HEK293 (cell line): ENCODE results near the gene ZDHHC11.

ENCODE experiments used
- CTCF ChIA-PET: fragments of 350-600 bp; formaldehyde crosslinking; extraction: SDS; loops from one replicate; lab custom pipeline; 2021; ENCODE audit warnings: antibody characterized with exemption; lab: Yijun Ruan, JAX
- POLR2A ChIA-PET: fragments of 300-600 bp; formaldehyde crosslinking; extraction: SDS; loops from one replicate; lab custom pipeline; 2020; ENCODE audit warnings: antibody characterized with exemption, inconsistent platforms; lab: Yijun Ruan, JAX
- H3K27ac ChIP-seq: fragments of 200-500 bp; sonication (Bioruptor generic); 2 replicates; pipeline ENCODE4 v1.5.1; 2014; ENCODE audit warnings: low read depth, low read length, control low read depth, inconsistent platforms; ENCODE audit errors: extremely low read depth
- H3K36me3 ChIP-seq, 2 experiments: fragments of 200-500 bp in 1 of 2; sonication (Bioruptor generic) in 1 of 2; 1 replicate in 1 of 2; 2 replicates in 1 of 2; pipeline ENCODE4 v1.5.1; 2014 to 2017; ENCODE audit warnings: inconsistent platforms in 2 of 2, low read length in 2 of 2; ENCODE audit not compliant: control insufficient read depth in 2 of 2, insufficient read depth in 1 of 2
- H3K4me1 ChIP-seq: fragments of 200-500 bp; sonication (Bioruptor generic); 2 replicates; pipeline ENCODE4 v1.5.1; 2014; ENCODE audit warnings: mild to moderate bottlenecking, low read length, inconsistent platforms; ENCODE audit not compliant: control insufficient read depth, insufficient read depth
- H3K4me3 ChIP-seq: 2 replicates; pipeline ENCODE4 v1.5.1; 2011; ENCODE audit warnings: low read depth, mild to moderate bottlenecking, control low read depth, low read length, moderate library complexity
- H3K9me3 ChIP-seq: fragments of 200-500 bp; sonication (Bioruptor generic); 2 replicates; pipeline ENCODE4 v1.5.1; 2014; ENCODE audit warnings: low read depth, low read length, inconsistent platforms; ENCODE audit not compliant: control insufficient read depth, insufficient read depth
- GFI1B ChIP-seq: fragments of 450-650 bp; formaldehyde crosslinking; IDR thresholded peaks from 2 replicates; pipeline ENCODE4 v1.5.1; 2016; ENCODE audit warnings: missing biosample characterization, missing genetic modification characterization
- KLF16 ChIP-seq: fragments of 450-650 bp; formaldehyde crosslinking; IDR thresholded peaks from 2 replicates; pipeline ENCODE4 v1.5.1; 2017; ENCODE audit warnings: missing biosample characterization, missing genetic modification characterization
- OVOL3 ChIP-seq: fragments of 450-650 bp; formaldehyde crosslinking; IDR thresholded peaks from 2 replicates; pipeline ENCODE4 v1.5.1; 2016; ENCODE audit warnings: missing biosample characterization, missing genetic modification characterization
- SCRT1 ChIP-seq: fragments of 450-650 bp; formaldehyde crosslinking; IDR thresholded peaks from 2 replicates; pipeline ENCODE4 v1.5.1; 2016; ENCODE audit warnings: missing biosample characterization, missing genetic modification characterization, borderline replicate concordance
- SCRT2 ChIP-seq: fragments of 450-650 bp; formaldehyde crosslinking; IDR thresholded peaks from 2 replicates; pipeline ENCODE4 v1.5.1; 2016; ENCODE audit warnings: missing biosample characterization, missing genetic modification characterization
- WT1 ChIP-seq: fragments of 450-650 bp; formaldehyde crosslinking; IDR thresholded peaks from 2 replicates; pipeline ENCODE4 v1.5.1; 2016; ENCODE audit warnings: missing biosample characterization, missing genetic modification characterization
- ZBTB48 ChIP-seq: fragments of 450-650 bp; formaldehyde crosslinking; IDR thresholded peaks from 2 replicates; pipeline ENCODE4 v1.5.1; 2016; ENCODE audit warnings: missing biosample characterization, missing genetic modification characterization
- ZNF146 ChIP-seq: fragments of 450-650 bp; formaldehyde crosslinking; IDR thresholded peaks from 2 replicates; pipeline ENCODE4 v1.5.1; 2016; ENCODE audit warnings: missing biosample characterization, missing genetic modification characterization
- ZNF155 ChIP-seq: fragments of 450-650 bp; formaldehyde crosslinking; IDR thresholded peaks from 2 replicates; pipeline ENCODE4 v1.5.1; 2016; ENCODE audit warnings: missing biosample characterization, missing genetic modification characterization
- ZNF2 ChIP-seq: fragments of 450-650 bp; formaldehyde crosslinking; IDR thresholded peaks from 2 replicates; pipeline ENCODE4 v1.5.1; 2016; ENCODE audit warnings: missing biosample characterization, missing genetic modification characterization
- ZNF354C ChIP-seq: fragments of 450-650 bp; formaldehyde crosslinking; IDR thresholded peaks from 2 replicates; pipeline ENCODE4 v1.5.1; 2016; ENCODE audit warnings: missing biosample characterization, missing genetic modification characterization, low read depth, borderline replicate concordance
- ZNF560 ChIP-seq: fragments of 450-650 bp; formaldehyde crosslinking; IDR thresholded peaks from 2 replicates; pipeline ENCODE4 v1.5.1; 2017; ENCODE audit warnings: missing biosample characterization, missing genetic modification characterization, borderline replicate concordance
- ZNF785 ChIP-seq: fragments of 450-650 bp; formaldehyde crosslinking; IDR thresholded peaks from 2 replicates; pipeline ENCODE4 v1.5.1; 2016; ENCODE audit warnings: missing biosample characterization, missing genetic modification characterization
- ZNF791 ChIP-seq: fragments of 450-650 bp; formaldehyde crosslinking; IDR thresholded peaks from 2 replicates; pipeline ENCODE4 v1.5.1; 2016; ENCODE audit warnings: missing biosample characterization, missing genetic modification characterization
- ZSCAN30 ChIP-seq: fragments of 450-650 bp; IDR thresholded peaks from 2 replicates; pipeline ENCODE4 v1.5.1; 2018; ENCODE audit warnings: missing biosample characterization, mild to moderate bottlenecking, missing genetic modification characterization, moderate library complexity
- TF ChIP-seq, protein P1 (sequence below): fragments of 450-650 bp; formaldehyde crosslinking; IDR thresholded peaks from 2 replicates; pipeline ENCODE4 v1.5.1; 2017; ENCODE audit warnings: missing biosample characterization, missing genetic modification characterization
- TF ChIP-seq, protein P2 (sequence below): fragments of 450-650 bp; formaldehyde crosslinking; conservative IDR thresholded peaks from 2 replicates; pipeline ENCODE4 v1.5.1; 2016; ENCODE audit warnings: low read depth, missing biosample characterization, missing genetic modification characterization
- TF ChIP-seq, protein P3 (sequence below): fragments of 450-650 bp; formaldehyde crosslinking; IDR thresholded peaks from 2 replicates; pipeline ENCODE4 v1.5.1; 2016; ENCODE audit warnings: missing biosample characterization, missing genetic modification characterization
- TF ChIP-seq, protein P4 (sequence below): fragments of 450-650 bp; formaldehyde crosslinking; IDR thresholded peaks from 2 replicates; pipeline ENCODE4 v1.5.1; 2016; ENCODE audit warnings: missing biosample characterization, missing genetic modification characterization, borderline replicate concordance

Gene ZDHHC11, protein sequence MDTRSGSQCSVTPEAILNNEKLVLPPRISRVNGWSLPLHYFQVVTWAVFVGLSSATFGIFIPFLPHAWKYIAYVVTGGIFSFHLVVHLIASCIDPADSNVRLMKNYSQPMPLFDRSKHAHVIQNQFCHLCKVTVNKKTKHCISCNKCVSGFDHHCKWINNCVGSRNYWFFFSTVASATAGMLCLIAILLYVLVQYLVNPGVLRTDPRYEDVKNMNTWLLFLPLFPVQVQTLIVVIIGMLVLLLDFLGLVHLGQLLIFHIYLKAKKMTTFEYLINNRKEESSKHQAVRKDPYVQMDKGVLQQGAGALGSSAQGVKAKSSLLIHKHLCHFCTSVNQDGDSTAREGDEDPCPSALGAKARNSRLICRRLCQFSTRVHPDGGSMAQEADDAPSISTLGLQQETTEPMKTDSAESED

DNA sequence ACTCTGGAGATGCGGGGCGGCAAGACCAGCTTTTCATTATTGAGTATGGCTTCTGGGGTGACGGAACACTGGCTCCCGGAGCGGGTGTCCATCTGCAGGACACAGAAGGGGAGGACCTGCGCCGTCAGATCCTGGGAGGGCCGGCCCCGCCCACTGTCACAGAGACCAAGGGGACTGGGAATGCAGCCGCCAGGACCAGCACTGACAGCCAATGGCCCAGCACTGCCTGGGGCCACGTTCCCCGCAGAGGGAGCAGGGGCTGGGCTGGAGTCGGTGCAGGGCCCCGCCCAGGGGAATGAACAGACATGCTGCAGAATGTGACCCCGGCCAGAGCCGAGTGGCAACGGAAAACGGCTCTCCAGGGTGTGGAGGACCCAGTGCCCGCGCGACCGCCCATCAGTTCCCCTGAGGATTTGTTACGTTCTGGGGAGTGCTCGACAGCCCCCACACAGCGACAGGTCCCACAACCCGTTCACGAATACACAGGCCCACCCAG lies at the start of gene ZDHHC11:
Gene ZDHHC11, minus strand, starts transcription at position 476 of the 496 bp plus-strand sequence. Its CDS starts 384 bp downstream, at position 92.
- POLR2A ChIA-PET, result no interaction called here
- H3K9me3 ChIP-seq, result no peaks in the 10 kb centered on the region

DNA sequence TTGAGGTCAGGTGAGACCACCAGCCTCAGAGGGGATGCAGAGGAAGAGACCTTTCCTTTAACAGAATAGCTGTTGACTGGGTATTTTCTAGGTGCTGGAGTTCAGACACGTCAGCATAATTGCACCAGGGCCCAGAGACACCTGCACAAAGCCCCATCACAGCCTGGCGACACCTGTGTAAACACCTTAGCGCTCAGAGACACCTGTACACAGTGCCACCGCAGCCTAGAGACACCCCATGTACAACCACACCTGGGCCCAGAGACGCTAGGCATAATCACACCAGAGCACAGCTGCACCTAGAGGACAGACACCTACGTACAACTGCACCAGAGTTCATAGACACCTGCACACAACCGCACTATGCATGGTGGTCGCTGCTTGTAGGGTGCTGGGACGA lies 42.9 kb upstream of the ZDHHC11 start:
- H3K27ac ChIP-seq, result peak overlapping the region; percentile 86; the same call in 1 of the 2 replicates
- H3K9me3 ChIP-seq, result no peaks in the 10 kb centered on the region
- ChIA-PET CTCF (interaction anchor here (1.0 to 2.6 kb wide), 2 partner anchors 10 to 12 kb away, joined by 3 to 11 read pairs; no protein-coding TSS in a partner anchor), POLR2A (interaction anchor here (0.6 to 1.7 kb wide), 2 partner anchors 29 to 447 kb away, joined by 3 to 5 read pairs; no protein-coding TSS in a partner anchor)
- peaks cover 41 to 65% of the 10 kb centered on the region in 2 experiments for H3K36me3 ChIP-seq
- peaks cover 7% of the 10 kb centered on the region; the same call in 1 of the 2 replicates for H3K4me1 ChIP-seq
- H3K4me3 ChIP-seq, result peak overlapping the region; percentile 90
- TF ChIP-seq ZBTB48 (tag by site-specific recombination), result no peak
- TF ChIP-seq ZSCAN30 (tag by site-specific recombination), result no peak
- TF ChIP-seq, protein P1, sequence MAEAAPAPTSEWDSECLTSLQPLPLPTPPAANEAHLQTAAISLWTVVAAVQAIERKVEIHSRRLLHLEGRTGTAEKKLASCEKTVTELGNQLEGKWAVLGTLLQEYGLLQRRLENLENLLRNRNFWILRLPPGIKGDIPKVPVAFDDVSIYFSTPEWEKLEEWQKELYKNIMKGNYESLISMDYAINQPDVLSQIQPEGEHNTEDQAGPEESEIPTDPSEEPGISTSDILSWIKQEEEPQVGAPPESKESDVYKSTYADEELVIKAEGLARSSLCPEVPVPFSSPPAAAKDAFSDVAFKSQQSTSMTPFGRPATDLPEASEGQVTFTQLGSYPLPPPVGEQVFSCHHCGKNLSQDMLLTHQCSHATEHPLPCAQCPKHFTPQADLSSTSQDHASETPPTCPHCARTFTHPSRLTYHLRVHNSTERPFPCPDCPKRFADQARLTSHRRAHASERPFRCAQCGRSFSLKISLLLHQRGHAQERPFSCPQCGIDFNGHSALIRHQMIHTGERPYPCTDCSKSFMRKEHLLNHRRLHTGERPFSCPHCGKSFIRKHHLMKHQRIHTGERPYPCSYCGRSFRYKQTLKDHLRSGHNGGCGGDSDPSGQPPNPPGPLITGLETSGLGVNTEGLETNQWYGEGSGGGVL, result no peak
- TF ChIP-seq ZNF560 (tag by site-specific recombination), result no peak
- TF ChIP-seq, protein P2, sequence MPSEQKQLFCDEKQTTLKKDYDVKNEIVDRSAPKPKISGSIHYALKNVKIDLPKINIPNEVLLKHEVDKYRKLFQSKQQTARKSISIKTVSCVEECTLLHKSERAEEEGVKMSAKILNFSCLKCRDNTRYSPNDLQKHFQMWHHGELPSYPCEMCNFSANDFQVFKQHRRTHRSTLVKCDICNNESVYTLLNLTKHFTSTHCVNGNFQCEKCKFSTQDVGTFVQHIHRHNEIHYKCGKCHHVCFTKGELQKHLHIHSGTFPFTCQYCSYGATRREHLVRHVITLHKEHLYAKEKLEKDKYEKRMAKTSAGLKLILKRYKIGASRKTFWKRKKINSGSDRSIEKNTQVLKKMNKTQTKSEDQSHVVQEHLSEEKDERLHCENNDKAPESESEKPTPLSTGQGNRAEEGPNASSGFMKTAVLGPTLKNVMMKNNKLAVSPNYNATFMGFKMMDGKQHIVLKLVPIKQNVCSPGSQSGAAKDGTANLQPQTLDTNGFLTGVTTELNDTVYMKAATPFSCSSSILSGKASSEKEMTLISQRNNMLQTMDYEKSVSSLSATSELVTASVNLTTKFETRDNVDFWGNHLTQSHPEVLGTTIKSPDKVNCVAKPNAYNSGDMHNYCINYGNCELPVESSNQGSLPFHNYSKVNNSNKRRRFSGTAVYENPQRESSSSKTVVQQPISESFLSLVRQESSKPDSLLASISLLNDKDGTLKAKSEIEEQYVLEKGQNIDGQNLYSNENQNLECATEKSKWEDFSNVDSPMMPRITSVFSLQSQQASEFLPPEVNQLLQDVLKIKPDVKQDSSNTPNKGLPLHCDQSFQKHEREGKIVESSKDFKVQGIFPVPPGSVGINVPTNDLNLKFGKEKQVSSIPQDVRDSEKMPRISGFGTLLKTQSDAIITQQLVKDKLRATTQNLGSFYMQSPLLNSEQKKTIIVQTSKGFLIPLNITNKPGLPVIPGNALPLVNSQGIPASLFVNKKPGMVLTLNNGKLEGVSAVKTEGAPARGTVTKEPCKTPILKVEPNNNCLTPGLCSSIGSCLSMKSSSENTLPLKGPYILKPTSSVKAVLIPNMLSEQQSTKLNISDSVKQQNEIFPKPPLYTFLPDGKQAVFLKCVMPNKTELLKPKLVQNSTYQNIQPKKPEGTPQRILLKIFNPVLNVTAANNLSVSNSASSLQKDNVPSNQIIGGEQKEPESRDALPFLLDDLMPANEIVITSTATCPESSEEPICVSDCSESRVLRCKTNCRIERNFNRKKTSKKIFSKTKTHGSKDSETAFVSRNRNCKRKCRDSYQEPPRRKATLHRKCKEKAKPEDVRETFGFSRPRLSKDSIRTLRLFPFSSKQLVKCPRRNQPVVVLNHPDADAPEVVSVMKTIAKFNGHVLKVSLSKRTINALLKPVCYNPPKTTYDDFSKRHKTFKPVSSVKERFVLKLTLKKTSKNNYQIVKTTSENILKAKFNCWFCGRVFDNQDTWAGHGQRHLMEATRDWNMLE, result no peak
- TF ChIP-seq ZNF2, result no peak
- no peak for TF ChIP-seq KLF16
- no peak for TF ChIP-seq ZNF785 (tag by site-specific recombination)
- no peak for TF ChIP-seq OVOL3 (tag by site-specific recombination)
- TF ChIP-seq WT1, result no peak
- TF ChIP-seq, protein P3, sequence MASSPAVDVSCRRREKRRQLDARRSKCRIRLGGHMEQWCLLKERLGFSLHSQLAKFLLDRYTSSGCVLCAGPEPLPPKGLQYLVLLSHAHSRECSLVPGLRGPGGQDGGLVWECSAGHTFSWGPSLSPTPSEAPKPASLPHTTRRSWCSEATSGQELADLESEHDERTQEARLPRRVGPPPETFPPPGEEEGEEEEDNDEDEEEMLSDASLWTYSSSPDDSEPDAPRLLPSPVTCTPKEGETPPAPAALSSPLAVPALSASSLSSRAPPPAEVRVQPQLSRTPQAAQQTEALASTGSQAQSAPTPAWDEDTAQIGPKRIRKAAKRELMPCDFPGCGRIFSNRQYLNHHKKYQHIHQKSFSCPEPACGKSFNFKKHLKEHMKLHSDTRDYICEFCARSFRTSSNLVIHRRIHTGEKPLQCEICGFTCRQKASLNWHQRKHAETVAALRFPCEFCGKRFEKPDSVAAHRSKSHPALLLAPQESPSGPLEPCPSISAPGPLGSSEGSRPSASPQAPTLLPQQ, result no peak
- TF ChIP-seq, protein P4, sequence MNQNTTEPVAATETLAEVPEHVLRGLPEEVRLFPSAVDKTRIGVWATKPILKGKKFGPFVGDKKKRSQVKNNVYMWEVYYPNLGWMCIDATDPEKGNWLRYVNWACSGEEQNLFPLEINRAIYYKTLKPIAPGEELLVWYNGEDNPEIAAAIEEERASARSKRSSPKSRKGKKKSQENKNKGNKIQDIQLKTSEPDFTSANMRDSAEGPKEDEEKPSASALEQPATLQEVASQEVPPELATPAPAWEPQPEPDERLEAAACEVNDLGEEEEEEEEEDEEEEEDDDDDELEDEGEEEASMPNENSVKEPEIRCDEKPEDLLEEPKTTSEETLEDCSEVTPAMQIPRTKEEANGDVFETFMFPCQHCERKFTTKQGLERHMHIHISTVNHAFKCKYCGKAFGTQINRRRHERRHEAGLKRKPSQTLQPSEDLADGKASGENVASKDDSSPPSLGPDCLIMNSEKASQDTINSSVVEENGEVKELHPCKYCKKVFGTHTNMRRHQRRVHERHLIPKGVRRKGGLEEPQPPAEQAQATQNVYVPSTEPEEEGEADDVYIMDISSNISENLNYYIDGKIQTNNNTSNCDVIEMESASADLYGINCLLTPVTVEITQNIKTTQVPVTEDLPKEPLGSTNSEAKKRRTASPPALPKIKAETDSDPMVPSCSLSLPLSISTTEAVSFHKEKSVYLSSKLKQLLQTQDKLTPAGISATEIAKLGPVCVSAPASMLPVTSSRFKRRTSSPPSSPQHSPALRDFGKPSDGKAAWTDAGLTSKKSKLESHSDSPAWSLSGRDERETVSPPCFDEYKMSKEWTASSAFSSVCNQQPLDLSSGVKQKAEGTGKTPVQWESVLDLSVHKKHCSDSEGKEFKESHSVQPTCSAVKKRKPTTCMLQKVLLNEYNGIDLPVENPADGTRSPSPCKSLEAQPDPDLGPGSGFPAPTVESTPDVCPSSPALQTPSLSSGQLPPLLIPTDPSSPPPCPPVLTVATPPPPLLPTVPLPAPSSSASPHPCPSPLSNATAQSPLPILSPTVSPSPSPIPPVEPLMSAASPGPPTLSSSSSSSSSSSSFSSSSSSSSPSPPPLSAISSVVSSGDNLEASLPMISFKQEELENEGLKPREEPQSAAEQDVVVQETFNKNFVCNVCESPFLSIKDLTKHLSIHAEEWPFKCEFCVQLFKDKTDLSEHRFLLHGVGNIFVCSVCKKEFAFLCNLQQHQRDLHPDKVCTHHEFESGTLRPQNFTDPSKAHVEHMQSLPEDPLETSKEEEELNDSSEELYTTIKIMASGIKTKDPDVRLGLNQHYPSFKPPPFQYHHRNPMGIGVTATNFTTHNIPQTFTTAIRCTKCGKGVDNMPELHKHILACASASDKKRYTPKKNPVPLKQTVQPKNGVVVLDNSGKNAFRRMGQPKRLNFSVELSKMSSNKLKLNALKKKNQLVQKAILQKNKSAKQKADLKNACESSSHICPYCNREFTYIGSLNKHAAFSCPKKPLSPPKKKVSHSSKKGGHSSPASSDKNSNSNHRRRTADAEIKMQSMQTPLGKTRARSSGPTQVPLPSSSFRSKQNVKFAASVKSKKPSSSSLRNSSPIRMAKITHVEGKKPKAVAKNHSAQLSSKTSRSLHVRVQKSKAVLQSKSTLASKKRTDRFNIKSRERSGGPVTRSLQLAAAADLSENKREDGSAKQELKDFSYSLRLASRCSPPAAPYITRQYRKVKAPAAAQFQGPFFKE (tag by site-specific recombination), result no peak
- TF ChIP-seq GFI1B (tag by site-specific recombination), result no peak
- no peak for TF ChIP-seq ZNF146 (tag by site-specific recombination)
- TF ChIP-seq ZNF155 (tag by site-specific recombination), result no peak

More for the DNA sequence above, at the start of gene ZDHHC11:
- peaks cover 0 to 3% of the 10 kb centered on the region in 2 experiments; a peak in 1 of 3 replicates for H3K36me3 ChIP-seq
- H3K27ac ChIP-seq, result no peak within 1 kb of the TSS
- no peaks in the 10 kb centered on the region for H3K4me1 ChIP-seq
- CTCF ChIA-PET, result no interaction called here
- 0 out of 2 replicates have a peak, but pooled peaks have one; percentile 46 for TF ChIP-seq SCRT2 (tag by site-specific recombination)
- TF ChIP-seq SCRT1 (tag by site-specific recombination), result 0 out of 2 replicates have a peak, but pooled peaks have one; percentile 20
- TF ChIP-seq ZNF354C (tag by site-specific recombination), result no peak
- no peak for TF ChIP-seq ZNF791 (tag by site-specific recombination)
- TF ChIP-seq, all 188 proteins: peak for 2
- H3K4me3 ChIP-seq, result no peak within 1 kb of the TSS
